Measurements from ENCODE around the gene GSDME.

DNA sequence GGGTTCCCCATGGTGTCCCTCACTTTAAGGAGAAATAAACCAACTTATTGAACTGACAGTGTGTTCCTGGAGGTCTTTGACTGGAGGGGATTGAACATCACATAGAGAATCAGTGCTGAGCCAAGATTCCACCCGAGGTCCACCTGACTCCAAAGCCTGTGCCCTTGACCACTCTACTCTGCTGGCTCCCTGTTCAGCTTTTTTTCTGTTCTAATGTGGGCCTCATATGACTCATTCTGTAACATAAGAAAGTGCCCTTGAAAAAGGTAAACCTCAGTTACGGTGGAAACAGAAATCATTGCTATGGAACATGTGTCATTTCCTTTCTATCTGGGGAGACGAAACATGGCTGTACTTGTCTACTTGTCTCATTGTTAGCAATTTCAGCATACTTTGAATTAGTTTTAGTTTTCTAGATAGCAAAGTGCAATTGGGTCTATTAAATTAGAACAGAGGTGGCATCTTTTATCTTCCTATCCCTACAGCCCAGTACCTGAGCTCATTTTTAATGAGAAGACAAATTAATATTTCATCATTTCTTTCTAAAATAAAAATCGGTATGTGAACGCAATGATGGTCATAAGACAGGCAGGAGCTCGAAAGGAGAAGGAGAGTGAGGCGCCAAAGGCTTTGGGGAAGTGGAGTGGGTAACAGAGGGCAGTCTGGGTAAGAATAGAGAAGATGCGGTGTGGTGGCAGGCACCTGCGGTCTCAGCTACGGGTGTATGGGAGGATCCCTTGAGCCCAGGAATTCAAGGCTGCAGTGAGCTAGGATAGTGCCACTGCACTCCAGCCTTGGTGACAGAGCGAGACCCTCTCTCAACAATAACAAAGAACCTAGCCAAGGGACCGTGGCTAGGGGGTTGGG is 1.5 kb downstream of the GSDME start:
- TF ChIP-seq, protein P1, sequence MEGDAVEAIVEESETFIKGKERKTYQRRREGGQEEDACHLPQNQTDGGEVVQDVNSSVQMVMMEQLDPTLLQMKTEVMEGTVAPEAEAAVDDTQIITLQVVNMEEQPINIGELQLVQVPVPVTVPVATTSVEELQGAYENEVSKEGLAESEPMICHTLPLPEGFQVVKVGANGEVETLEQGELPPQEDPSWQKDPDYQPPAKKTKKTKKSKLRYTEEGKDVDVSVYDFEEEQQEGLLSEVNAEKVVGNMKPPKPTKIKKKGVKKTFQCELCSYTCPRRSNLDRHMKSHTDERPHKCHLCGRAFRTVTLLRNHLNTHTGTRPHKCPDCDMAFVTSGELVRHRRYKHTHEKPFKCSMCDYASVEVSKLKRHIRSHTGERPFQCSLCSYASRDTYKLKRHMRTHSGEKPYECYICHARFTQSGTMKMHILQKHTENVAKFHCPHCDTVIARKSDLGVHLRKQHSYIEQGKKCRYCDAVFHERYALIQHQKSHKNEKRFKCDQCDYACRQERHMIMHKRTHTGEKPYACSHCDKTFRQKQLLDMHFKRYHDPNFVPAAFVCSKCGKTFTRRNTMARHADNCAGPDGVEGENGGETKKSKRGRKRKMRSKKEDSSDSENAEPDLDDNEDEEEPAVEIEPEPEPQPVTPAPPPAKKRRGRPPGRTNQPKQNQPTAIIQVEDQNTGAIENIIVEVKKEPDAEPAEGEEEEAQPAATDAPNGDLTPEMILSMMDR (IDR thresholded peaks at IDR 0.05) = no peak
- no peak for TF ChIP-seq ZFX (IDR thresholded peaks at IDR 0.05; ENCODE audit: borderline replicate concordance)
